K562 (cell line): ENCODE measurements around the gene UNC45B. TPM values are rescaled to one million over a fixed set of nuclear protein-coding genes. Genes with fewer than 3 reads are reported as not detected.

ENCODE experiments used
- ATAC-seq: fragments of 200-7000 bp; cut with Tn5 transposase; 3 replicates; pipeline ENCODE4 v1.9.1; 2020; ENCODE audit warnings: moderate library complexity
- BruUV-seq: library from RNA; stranded (reverse); fragments of 400-500 nt; replicated peaks from 2 replicates; lab custom pipeline; 2021; lab: Mats Ljungman, UMichigan
- CTCF ChIA-PET: fragments of 300-600 bp; formaldehyde crosslinking; extraction: SDS; loops from one replicate; lab custom pipeline; 2021; ENCODE audit warnings: low intra/inter-chr PET ratio; lab: Yijun Ruan, JAX
- POLR2A ChIA-PET: fragments of 300-600, 350-650 bp; sonication (Branson Sonifier 250); formaldehyde crosslinking; extraction: SDS; loops from one replicate; lab custom pipeline; 2021; ENCODE audit warnings: antibody characterized with exemption, inconsistent platforms; lab: Yijun Ruan, JAX
- DNase-seq, 4 experiments: peaks; one replicate each; pipeline versions ENCODE4 v3.0.0 to v3.0.0-alpha.2; 2011 to 2018; ENCODE audit warnings: low spot score in 3 of 4, mixed read lengths in 3 of 4; ENCODE audit errors: extremely low read depth in 1 of 4
- FAIRE-seq: peaks from 2 replicates; lab custom pipeline; 2011; peaks lifted over from hg19 to GRCh38; lab: Jason Lieb, UNC
- H2AFZ ChIP-seq: 2 replicates; pipeline ENCODE4 v1.6.0; 2011; ENCODE audit warnings: low read depth, low read length, control low read depth, inconsistent platforms
- H3K27ac ChIP-seq: fragments of 200-600 bp; 3 replicates; pipeline ENCODE4 v1.8.0; 2011; ENCODE audit warnings: low read depth, mild to moderate bottlenecking, control low read depth, inconsistent platforms, low read length, moderate library complexity, mixed read lengths; ENCODE audit errors: extremely low read depth
- H3K27me3 ChIP-seq, 2 experiments: fragments of 300-600 bp in 1 of 2; 2 replicates in 1 of 2; 3 replicates in 1 of 2; pipeline versions ENCODE4 v1.6.0 to v1.8.0; 2011; ENCODE audit warnings: inconsistent platforms in 2 of 2, low read length in 2 of 2, mild to moderate bottlenecking in 1 of 2, mixed read lengths in 1 of 2, moderate library complexity in 1 of 2; ENCODE audit not compliant: control insufficient read depth in 2 of 2, insufficient read depth in 2 of 2
- H3K36me3 ChIP-seq: fragments of 300-600 bp; 3 replicates; pipeline ENCODE4 v1.8.0; 2011; ENCODE audit warnings: mild to moderate bottlenecking, low read length, inconsistent platforms; ENCODE audit not compliant: control insufficient read depth, insufficient read depth
- H3K4me1 ChIP-seq, 2 experiments: fragments of 200-600 bp in 1 of 2; replicated peaks in 1 of 2; 2 replicates in 1 of 2; 3 replicates in 1 of 2; pipeline versions ENCODE4 v1.5.1 to v1.8.0; 2011; ENCODE audit warnings: inconsistent platforms in 2 of 2, low read length in 2 of 2, mild to moderate bottlenecking in 1 of 2, mixed read lengths in 1 of 2, moderate library complexity in 1 of 2; ENCODE audit not compliant: control insufficient read depth in 2 of 2, insufficient read depth in 2 of 2
- H3K4me2 ChIP-seq: 2 replicates; pipeline ENCODE4 v1.6.1; 2011; ENCODE audit warnings: low read length, control low read depth, inconsistent platforms, mixed read lengths; ENCODE audit not compliant: insufficient read depth
- H3K4me3 ChIP-seq: fragments of 200-600 bp; sonication (generic), shearing (Covaris generic); 2 replicates; pipeline ENCODE4 v1.5.1; 2016; ENCODE audit warnings: control low read depth, inconsistent platforms
- H3K79me2 ChIP-seq: fragments of 200-600 bp; 3 replicates; pipeline ENCODE4 v1.8.0; 2011; ENCODE audit warnings: low read length, inconsistent platforms; ENCODE audit not compliant: control insufficient read depth, insufficient read depth
- H3K9ac ChIP-seq, 2 experiments: 2 replicates each; pipeline versions ENCODE4 v1.6.0 to v1.6.1; 2011; ENCODE audit warnings: low read depth in 2 of 2, low read length in 2 of 2, control low read depth in 1 of 2, inconsistent platforms in 1 of 2, mild to moderate bottlenecking in 1 of 2, mixed read lengths in 1 of 2; ENCODE audit not compliant: insufficient read depth in 1 of 2
- H3K9me1 ChIP-seq: one replicate; pipeline ENCODE4 v1.6.0; 2011; ENCODE audit warnings: inconsistent platforms, mild to moderate bottlenecking, low read length, moderate library complexity; ENCODE audit not compliant: control insufficient read depth, insufficient read depth
- H3K9me3 ChIP-seq: replicated peaks from 2 replicates; pipeline ENCODE4 v1.5.1; 2011; ENCODE audit warnings: low read depth, low read length, inconsistent platforms; ENCODE audit not compliant: control insufficient read depth, insufficient read depth
- H4K20me1 ChIP-seq: replicated peaks from 2 replicates; pipeline ENCODE4 v1.6.1; 2011; ENCODE audit warnings: low read length, inconsistent platforms, mixed read lengths; ENCODE audit not compliant: control insufficient read depth, insufficient read depth
- ARHGAP35 ChIP-seq: fragments of 450-650 bp; IDR thresholded peaks from 2 replicates; pipeline ENCODE4 v1.6.1; 2018; ENCODE audit not compliant: partially characterized antibody
- EP400 ChIP-seq: fragments of 450-650 bp; IDR thresholded peaks from 2 replicates; pipeline ENCODE4 v1.6.1; 2017; ENCODE audit warnings: antibody characterized with exemption, mild to moderate bottlenecking, moderate library complexity
- GATAD2B ChIP-seq: fragments of 450-650 bp; IDR thresholded peaks from 2 replicates; pipeline ENCODE4 v1.6.1; 2017; ENCODE audit warnings: mild to moderate bottlenecking, borderline replicate concordance
- HOXB6 ChIP-seq: fragments of 250-450 bp; sonication (Bioruptor Pico); IDR thresholded peaks from 2 replicates; pipeline ENCODE4 v1.5.1; 2022; ENCODE audit warnings: mild to moderate bottlenecking, borderline replicate concordance
- MXD1 ChIP-seq: fragments of 250-450 bp; sonication (Bioruptor Pico); IDR thresholded peaks from 2 replicates; pipeline ENCODE4 v1.8.0; 2021; ENCODE audit warnings: borderline replicate concordance, mild to moderate bottlenecking, moderate library complexity; ENCODE audit not compliant: poor library complexity, severe bottlenecking
- PCBP1 ChIP-seq: fragments of 200-400 bp; formaldehyde crosslinking; IDR thresholded peaks from 2 replicates; pipeline ENCODE4 v1.6.1; 2018; ENCODE audit warnings: mild to moderate bottlenecking, low read depth, low read length; ENCODE audit not compliant: poor library complexity, severe bottlenecking
- POLR2A ChIP-seq: fragments of 450-650 bp; conservative IDR thresholded peaks from 2 replicates; pipeline ENCODE4 v1.6.1; 2016
- PTTG1 ChIP-seq: fragments of 450-650 bp; IDR thresholded peaks from 2 replicates; pipeline ENCODE4 v1.6.1; 2016; ENCODE audit warnings: low read depth, mild to moderate bottlenecking, missing genetic modification characterization, missing compliant biosample characterization
- RB1 ChIP-seq: fragments of 450-650 bp; IDR thresholded peaks from 2 replicates; pipeline ENCODE4 v1.6.1; 2017; ENCODE audit warnings: low read depth, mild to moderate bottlenecking
- RNF219 ChIP-seq: fragments of 250-450 bp; sonication (Bioruptor Pico); IDR thresholded peaks from 2 replicates; pipeline ENCODE4 v1.5.0; 2022; ENCODE audit warnings: mild to moderate bottlenecking
- SETDB1 ChIP-seq: IDR thresholded peaks from one replicate; pipeline ENCODE4 v1.6.1; 2012; ENCODE audit warnings: low read length, control low read depth, inconsistent platforms
- TRIM28 ChIP-seq: fragments of 450-650 bp; IDR thresholded peaks from 2 replicates; pipeline ENCODE4 v1.6.1; 2017
- ZC3H11A ChIP-seq: IDR thresholded peaks from 2 replicates; pipeline ENCODE4 v1.6.1; 2012; ENCODE audit warnings: low read depth, low read length, improper control_type of control experiment
- ZNF140 ChIP-seq: fragments of 250-450 bp; sonication (Bioruptor Pico); IDR thresholded peaks from 2 replicates; pipeline ENCODE4 v1.8.0; 2021; ENCODE audit warnings: moderate library complexity, mild to moderate bottlenecking, inconsistent platforms
- ZNF699 ChIP-seq: fragments of 250-450 bp; sonication (Bioruptor Pico); IDR thresholded peaks from 2 replicates; pipeline ENCODE4 v1.8.0; 2021; ENCODE audit warnings: mild to moderate bottlenecking, moderate library complexity; ENCODE audit not compliant: insufficient replicate concordance
- ZNF766 ChIP-seq: fragments of 200-800 bp; sonication (Bioruptor generic); conservative IDR thresholded peaks from 2 replicates; pipeline ENCODE4 v1.6.1; 2016; ENCODE audit warnings: missing genetic modification characterization, missing compliant biosample characterization
- WGBS: fragments of 100-300 bp; shearing (Covaris generic); methylation state at CpG from one replicate; pipeline ENCODE4 v1.1.6; 2016; ENCODE audit warnings: low coverage, mixed read lengths; ENCODE audit not compliant: insufficient coverage; ENCODE audit errors: missing lambda C conversion rate; 5-methylcytosine and 5-hydroxymethylcytosine counted together
- in situ Hi-C: fragments of 300-500 bp; cut with MboI; formaldehyde crosslinking; loops from 4 replicates; pipeline ENCODE4 v1.15.0; 2018; ENCODE audit warnings: inconsistent platforms, mixed read lengths
- intact Hi-C: fragments of 100-400 bp; cut with micrococcal nuclease; formaldehyde crosslinking; loops from 2 replicates; pipeline ENCODE4 v1.14.2; 2022
- polyA plus RNA-seq, 8 experiments: library from polyadenylated mRNA; depleted of rRNA in 4 of 8; stranded (reverse) in 5 of 8; unstranded in 3 of 8; fragments of >200 nt; fragmentation: Nextera tagmentation in 2 of 8; fragmentation: Illumina TruSeq in 1 of 8; extraction: Ambion mirVana in 2 of 8; extraction: Trizol in 1 of 8; gene quantifications; 2 replicates each; pipeline versions ENCODE4 v1.2.1 to v1.2.3, GENCODE V29; 2011 to 2014; ENCODE audit warnings: inconsistent platforms in 1 of 8, missing spikeins in 1 of 8
- total RNA-seq, 7 experiments: library from RNA; depleted of rRNA in 6 of 7; stranded (reverse); fragments of >200 nt in 6 of 7; fragmentation: Illumina TruSeq in 2 of 7; extraction: Trizol in 2 of 7; gene quantifications; 2 replicates each; pipeline versions ENCODE4 v1.2.1 to v1.2.3, GENCODE V29; 2011 to 2021; ENCODE audit warnings: low replicate concordance in 1 of 7

Gene UNC45B
- total and polyA plus RNA-seq, 9 of the 15 experiments (the other 6 are each of a cell fraction or from before 2014, with no cell fraction given), result not detected

GRCh38 chr17:35235917-35236316 is 88.3 kb downstream of the UNC45B start:
- Histone ChIP-seq H3K79me2 (no peaks in the 10 kb centered on the region), H3K27me3 (no peaks in the 10 kb centered on the region; a peak in 1 of 5 replicates), H3K4me1 (no peaks in the 10 kb centered on the region), H3K9ac (no peak overlapping the region), H2AFZ (no peak overlapping the region), H3K36me3 (no peaks in the 10 kb centered on the region), H3K9me1 (no peaks in the 10 kb centered on the region), H4K20me1 (no peaks in the 10 kb centered on the region), H3K4me2 (no peak overlapping the region), H3K27ac (no peak overlapping the region), H3K9me3 (no peaks in the 10 kb centered on the region), H3K4me3 (no peak overlapping the region)
- FAIRE-seq (no peak), ATAC-seq (no peak), DNase-seq (no peak)
- CTCF ChIA-PET, result no interaction called here
- no TSS peak for BruUV-seq
- intact Hi-C loops, result no loop called here
- in situ Hi-C loops, result no loop called here
- 3% methylated on average over 2 of the region's 2 CpGs for WGBS
- POLR2A ChIA-PET, result no interaction called here
- TF ChIP-seq ZNF766 (CRISPR knock-in tag), result no peak
- no peak for TF ChIP-seq ARHGAP35
- TF ChIP-seq RB1, result no peak
- TF ChIP-seq, all 486 proteins: peak for 0

- BruUV-seq, result no TSS peak
- 0% methylated on average over 5 of the region's 5 CpGs for WGBS
- no peak overlapping the region for H3K4me3 ChIP-seq
- no peak overlapping the region for H3K4me2 ChIP-seq
- ATAC-seq (no peak), FAIRE-seq (no peak), DNase-seq (no peak)
- no peaks in the 10 kb centered on the region for H4K20me1 ChIP-seq
- H3K9ac ChIP-seq, result no peak overlapping the region
- in situ Hi-C loops, result no loop called here
- H3K36me3 ChIP-seq, result no peaks in the 10 kb centered on the region
- H3K27ac ChIP-seq, result no peak overlapping the region
- intact Hi-C loops, result no loop called here
- ChIA-PET POLR2A (interaction anchor here (0.5 kb wide), 1 partner anchor 818 kb away, joined by 3 read pairs; no protein-coding TSS in a partner anchor), CTCF (no interaction called here)
- no peaks in the 10 kb centered on the region for H3K4me1 ChIP-seq
- H3K9me3 ChIP-seq, result no peaks in the 10 kb centered on the region
- H3K9me1 ChIP-seq, result no peaks in the 10 kb centered on the region
- no peaks in the 10 kb centered on the region for H3K79me2 ChIP-seq
- peaks cover 0 to 7% of the 10 kb centered on the region in 2 experiments; a peak in 2 of 5 replicates for H3K27me3 ChIP-seq
- no peak overlapping the region for H2AFZ ChIP-seq
- no peak for TF ChIP-seq GATAD2B
- TF ChIP-seq TRIM28, result no peak
- no peak for TF ChIP-seq ZNF699 (CRISPR knock-in tag)
- TF ChIP-seq HOXB6 (CRISPR knock-in tag), result no peak
- no peak for TF ChIP-seq POLR2A
- no peak for TF ChIP-seq ZC3H11A
- TF ChIP-seq ZNF140 (CRISPR knock-in tag), result no peak
- TF ChIP-seq PTTG1 (tag), result no peak
- TF ChIP-seq RNF219 (CRISPR knock-in tag), result no peak
- TF ChIP-seq MXD1 (CRISPR knock-in tag), result no peak
- no peak for TF ChIP-seq SETDB1
- TF ChIP-seq PCBP1, result no peak
- no peak for TF ChIP-seq EP400
These were observed 89.2 kb downstream of the UNC45B start for GRCh38 chr17:35236821-35237220.
